Left ventricle myocardium superior (tissue), 1 donor: ENCODE measurements around the gene IL1R2. TPM values are rescaled to one million over a fixed set of nuclear protein-coding genes. Genes with fewer than 3 reads are reported as not detected.

Experiments
- ATAC-seq: fragments of 200-7000 bp; cut with Tn5 transposase; one replicate; pipeline ENCODE4 v1.9.1; 2020; ENCODE audit warnings: mild to moderate bottlenecking, moderate library complexity
- DNase-seq: peaks from one replicate; pipeline ENCODE4 v3.0.0-alpha.2; 2020
- intact Hi-C: fragments of 100-400 bp; cut with micrococcal nuclease; formaldehyde crosslinking; loops from one replicate; pipeline ENCODE4 v1.11.0; 2022
- long read RNA-seq: library from polyadenylated mRNA; unstranded; transcript quantifications from one replicate; pipeline ENCODE4 v2.0.0, GENCODE V29; 2021
- total RNA-seq: library from RNA; stranded (reverse); fragmentation: NEBNext Ultra II Directional; extraction: Animal tissue kit (Norgen Biotek cat#: 25700); gene quantifications from one replicate; pipeline ENCODE4 v1.2.1, GENCODE V29; 2021
- donor health status: DM: no; HTN: yes; CAD: no; lungs with severe emphysema.

IL1R2 gene
- total RNA-seq, result 1.4 TPM
- long read RNA-seq, partial matches to known transcripts, result 1 of 1 reads
- long read RNA-seq, other reads (novel, unspliced or antisense), result 0 of 1 reads

- ATAC-seq (peak; percentile 63), DNase-seq (peak; percentile 48)
- intact Hi-C loops, result no loop called here
These were observed at the start of gene IL1R2 for GRCh38 chr2:101991721-101992145. IL1R2 (plus strand) TSS chr2:101991960; CDS start chr2:102008576, 16,616 bp downstream.

- intact Hi-C loops, result no loop called here
- no peak for DNase-seq
- ATAC-seq, result no peak
These were observed 48.9 kb upstream of the IL1R2 start for GRCh38 chr2:101942851-101943250.

GRCh38 chr2:101946372-101947039, 45.3 kb upstream of the IL1R2 start:
- ATAC-seq (no peak), DNase-seq (no peak)
- intact Hi-C loops, result no loop called here

- ATAC-seq, result no peak
- intact Hi-C loops, result no loop called here
These were observed 44.4 kb upstream of the IL1R2 start for GRCh38 chr2:101947374-101947773.

GRCh38 chr2:101948625-101949155, 43.1 kb upstream of the IL1R2 start:
- intact Hi-C loops, result no loop called here
- ATAC-seq (no peak), DNase-seq (no peak)

More at GRCh38 chr2:101947374-101947773, 44.4 kb upstream of the IL1R2 start:
- no peak for DNase-seq

DNA sequence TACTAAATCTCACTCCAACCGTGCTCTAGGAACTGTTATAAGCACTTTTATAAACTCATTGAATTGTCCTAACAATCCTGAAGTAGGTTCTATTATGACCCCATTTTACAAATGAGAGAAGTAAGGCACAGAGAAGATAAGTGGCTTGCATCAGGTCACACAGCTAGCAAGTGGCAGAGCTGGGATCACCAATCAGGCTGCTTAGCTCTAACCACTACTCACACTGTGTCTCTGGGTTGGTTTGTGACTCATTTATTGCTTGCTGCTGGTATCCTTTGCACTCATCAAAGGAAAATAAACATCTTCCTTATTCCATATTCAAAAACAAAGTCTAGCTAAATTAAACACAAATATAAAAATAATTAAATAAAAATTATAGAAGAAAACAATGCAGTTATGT, 42.5 kb upstream of the IL1R2 start:
- intact Hi-C loops, result no loop called here
- ATAC-seq (no peak), DNase-seq (no peak)

DNA sequence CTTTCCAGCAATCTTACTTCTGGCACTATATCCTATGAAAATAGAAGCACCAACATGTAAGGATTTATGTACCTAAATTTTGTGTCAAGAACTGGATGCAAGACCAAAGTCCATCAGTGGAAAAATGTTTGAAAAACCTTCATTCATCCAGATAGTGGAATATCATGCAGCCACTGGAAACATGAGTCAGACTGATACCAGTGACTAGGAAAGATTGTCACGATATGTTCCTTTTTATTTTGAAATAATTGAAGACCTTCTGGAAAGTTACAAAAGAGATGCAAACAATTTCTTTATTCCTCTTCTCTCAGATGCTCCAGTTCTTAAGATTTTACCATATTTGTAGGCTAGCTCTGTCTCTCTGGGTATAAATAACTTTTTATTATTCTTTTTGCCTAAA, 40.5 kb upstream of the IL1R2 start:
- DNase-seq (no peak), ATAC-seq (no peak)
- intact Hi-C loops, result no loop called here

DNA sequence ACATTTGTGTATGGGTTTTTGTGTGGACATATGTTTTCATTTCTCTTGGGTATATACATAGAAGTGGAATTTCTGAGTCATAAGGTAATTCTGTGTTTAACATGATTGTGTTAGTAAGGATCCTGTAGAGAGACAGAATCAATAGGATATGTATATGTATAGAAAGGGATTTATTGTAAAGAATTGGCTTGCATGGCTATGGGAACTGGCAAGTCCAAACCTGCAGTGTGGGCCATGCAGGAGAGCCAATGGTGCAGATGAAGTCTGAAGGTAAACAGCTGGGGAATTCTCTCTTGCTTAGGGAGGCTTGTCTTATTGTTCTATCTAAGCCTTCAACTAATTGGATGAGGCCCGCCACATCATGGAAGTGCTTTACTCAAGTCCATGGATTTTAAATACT, 39.2 kb upstream of the IL1R2 start:
- DNase-seq, result no peak
- ATAC-seq, result no peak
- intact Hi-C loops, result no loop called here

DNA sequence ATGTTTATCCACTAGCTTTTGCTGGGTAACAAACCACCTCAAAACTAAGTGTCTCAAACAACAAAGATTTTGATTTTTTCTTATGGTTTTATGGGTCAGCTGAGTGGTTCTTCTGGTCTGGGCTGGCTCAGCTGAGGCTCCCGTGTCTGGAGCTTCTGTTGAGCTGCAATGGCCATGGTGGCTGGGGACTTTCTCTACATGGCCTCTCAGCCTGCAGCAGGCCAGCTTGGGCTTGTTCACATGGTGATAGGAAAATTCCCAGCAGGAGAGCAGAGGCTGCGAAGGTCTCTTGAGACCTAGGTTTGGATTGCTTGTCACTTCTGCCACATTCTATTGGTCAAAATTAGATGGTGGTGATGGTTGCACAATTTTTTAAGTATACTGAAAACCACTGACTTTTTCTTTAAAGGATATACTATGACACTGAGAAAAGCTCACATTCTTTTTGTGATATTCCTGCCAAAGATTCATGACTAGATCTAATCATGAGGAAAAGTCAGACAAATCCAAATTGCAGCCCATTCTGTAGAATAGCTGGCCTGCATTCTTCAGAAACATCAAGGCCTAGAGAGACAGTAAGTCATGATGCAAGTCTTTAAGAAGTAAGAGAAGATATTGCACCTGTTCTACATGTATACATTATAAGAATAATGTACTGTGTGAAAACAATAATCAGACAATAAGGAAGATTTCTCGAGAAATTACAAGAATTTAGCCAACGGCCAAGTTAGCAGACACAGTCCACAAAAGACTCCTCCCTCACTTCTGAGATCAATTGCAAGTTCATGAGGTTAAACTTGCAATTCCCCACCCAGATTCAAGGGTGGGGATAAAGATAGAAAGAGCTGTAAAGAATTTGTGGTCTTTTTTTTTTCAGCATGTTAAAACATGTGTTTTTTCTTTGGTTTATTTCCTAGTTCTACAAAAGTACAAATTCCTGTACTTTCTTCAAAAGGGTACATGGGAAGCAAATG, 35.0 kb upstream of the IL1R2 start:
- intact Hi-C loops, result no loop called here
- no peak for DNase-seq
- no peak for ATAC-seq

DNA sequence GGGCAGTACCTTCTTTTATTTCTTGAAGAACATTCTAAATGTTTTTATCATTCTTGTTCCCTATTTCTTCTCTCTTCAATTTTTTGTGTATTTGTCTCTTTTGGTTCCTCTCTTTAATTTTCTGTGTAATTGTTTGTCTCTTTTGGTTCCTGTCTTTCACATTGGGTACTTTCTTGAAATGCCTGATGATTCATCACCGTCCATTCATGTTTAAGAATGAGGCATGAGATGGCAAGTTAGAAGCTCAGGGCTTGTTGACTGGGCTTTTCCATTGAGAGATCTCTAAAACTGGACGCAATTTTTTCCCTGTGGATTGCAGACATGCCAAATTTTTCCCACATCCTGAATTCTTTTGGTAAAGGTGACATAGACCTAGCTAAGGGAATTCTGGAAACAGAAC, 33.7 kb upstream of the IL1R2 start:
- no peak for ATAC-seq
- intact Hi-C loops, result no loop called here
- no peak for DNase-seq

DNA sequence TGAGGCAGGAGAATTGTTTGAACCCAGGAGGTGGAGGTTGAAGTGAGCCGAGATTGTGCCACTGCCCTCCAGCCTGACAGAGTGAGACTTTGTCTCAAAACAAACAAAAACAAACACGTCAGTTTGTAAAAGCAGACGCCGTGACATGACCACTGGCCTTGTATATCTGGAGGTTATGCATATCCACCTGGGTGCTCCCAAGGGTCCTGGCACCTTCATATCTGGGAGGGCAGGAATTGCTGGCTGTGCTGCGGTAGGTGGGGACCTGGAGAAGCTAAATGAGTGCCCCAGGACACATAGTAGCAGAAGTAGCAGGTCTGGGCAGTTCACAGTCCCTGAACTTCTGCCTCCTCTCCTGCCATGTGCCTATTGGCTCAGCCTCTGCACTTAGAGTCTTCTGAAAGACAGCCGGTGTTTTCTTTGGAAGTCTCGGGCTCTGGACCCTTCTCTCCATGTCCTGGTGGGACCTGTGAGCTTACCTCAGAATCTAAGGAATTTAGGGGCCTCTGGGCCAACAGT, 30.9 kb upstream of the IL1R2 start:
- DNase-seq (no peak), ATAC-seq (no peak)
- intact Hi-C loops, result no loop called here

DNA sequence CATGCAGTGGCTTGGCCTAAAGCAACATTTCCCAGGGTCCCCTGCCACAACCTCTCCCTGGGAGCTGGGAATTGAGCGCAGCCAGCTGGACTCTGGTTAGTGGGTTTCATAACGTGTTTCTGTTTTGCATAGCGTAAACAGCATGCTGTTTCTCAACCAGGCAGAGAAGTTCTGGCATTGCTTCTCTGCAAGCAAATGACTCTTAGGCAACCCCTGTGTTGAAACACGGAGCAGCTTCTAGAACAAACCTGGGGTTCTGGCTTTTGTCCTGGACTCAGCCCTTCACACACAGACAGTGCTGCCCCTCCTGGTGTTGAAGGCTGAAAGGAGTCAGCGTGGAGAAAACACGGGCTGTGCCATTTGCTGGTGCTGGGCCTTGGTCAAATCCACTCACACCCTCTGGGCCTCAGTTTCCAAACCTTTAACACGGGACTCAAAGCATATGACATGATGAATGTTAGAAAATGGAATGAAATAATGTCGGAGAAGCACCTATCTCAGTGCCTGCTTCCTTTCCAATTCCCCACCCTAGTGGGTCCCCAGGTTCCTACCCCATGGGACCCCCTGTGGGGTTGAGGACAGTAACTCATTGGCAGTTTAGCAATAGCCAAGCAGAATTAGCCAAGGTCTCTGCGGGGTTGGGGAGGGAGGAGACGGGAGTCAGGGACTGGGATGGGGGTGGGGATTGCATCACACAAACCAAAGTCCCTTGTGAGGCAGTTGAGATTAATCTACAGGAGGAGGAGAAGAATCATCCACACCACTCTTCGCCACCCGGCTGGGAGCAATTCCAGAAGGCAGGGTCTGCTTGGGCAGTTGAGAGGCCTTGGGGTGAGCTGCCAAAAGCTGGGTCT, 30.2 kb upstream of the IL1R2 start:
- ATAC-seq, result peak; percentile 89
- peak; percentile 83 for DNase-seq
- intact Hi-C loops, result no loop called here

DNA sequence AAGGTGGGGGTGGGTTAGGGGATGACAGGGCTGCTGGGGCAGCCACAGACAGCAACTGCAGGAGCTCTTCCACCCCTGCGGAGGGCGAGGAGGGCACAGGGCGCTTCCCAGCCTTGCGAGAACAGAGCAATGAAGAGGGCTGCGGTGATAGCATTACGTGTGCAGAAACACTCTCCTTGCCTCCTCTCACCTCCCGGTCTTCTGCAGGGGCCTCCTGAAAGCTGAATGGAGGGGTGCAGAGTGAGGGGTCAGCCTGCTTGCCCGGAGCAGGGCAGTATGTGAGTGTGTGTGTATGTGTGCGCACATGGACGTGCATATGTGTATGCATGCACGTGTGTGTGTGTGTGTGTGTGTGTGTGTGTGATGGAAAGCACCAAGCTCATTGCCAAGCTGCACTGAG, 29.5 kb upstream of the IL1R2 start:
- intact Hi-C loops, result no loop called here
- ATAC-seq, result no peak
- DNase-seq, result no peak

- ATAC-seq, result no peak
- DNase-seq, result no peak
- intact Hi-C loops, result no loop called here
These were observed 28.6 kb upstream of the IL1R2 start for GRCh38 chr2:101963198-101963597.

DNA sequence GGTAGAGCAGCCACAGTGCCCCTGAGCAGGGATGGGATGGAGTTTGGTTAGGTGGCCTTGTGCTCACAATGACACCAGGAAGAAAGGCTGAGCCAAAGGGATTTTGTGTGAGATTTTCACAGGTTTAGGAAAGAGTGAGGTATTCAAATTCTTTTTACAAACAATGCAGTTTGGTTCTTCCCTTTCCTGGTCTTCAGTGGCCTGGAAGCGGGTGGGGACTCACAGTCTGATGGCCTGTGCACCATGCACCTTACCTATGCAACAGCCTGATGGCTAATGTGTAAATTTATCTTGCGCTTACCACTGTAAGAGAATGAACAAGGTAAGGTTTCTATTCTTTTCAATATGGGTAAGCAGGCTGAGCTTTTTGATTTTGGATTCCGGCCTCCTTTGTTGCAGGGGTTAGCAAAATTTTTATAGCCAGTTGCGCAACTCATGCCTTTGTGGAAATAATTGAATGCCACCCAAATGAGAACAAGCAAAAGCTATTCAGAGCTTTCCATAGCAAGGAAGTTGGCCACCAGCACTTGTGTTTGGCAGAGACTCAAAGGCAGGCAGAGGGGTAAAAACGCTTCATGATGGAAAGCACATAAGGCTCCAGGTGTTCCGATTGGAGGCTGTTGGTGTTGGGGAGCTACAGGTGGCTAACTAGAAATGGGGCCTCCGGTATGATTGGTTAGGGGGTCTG, 23.8 kb upstream of the IL1R2 start:
- ATAC-seq, result peak; percentile 23
- intact Hi-C loops, result no loop called here
- DNase-seq, result no peak

- intact Hi-C loops, result no loop called here
- ATAC-seq (no peak), DNase-seq (no peak)
These were observed 22.0 kb upstream of the IL1R2 start for GRCh38 chr2:101969723-101970122.

DNA sequence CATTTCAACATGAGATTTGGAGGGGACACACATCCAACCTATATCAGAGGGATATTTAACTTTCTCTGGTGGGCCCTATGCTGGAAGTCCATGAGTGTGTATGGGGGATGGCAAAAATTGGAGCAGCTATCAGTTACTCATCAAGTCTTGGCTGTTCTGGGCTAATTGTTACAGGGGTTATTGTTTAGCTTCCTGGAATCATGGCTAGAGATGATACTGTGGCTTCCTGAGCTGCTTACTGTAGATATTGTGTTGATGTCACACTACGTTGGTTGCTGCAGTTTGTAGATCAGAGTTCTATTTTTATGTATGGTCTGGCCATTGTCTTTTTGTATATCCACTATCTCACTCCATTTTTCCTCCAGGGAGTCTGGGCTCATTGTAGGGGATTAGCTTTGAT, 20.9 kb upstream of the IL1R2 start:
- no peak for DNase-seq
- intact Hi-C loops, result no loop called here
- ATAC-seq, result no peak

DNA sequence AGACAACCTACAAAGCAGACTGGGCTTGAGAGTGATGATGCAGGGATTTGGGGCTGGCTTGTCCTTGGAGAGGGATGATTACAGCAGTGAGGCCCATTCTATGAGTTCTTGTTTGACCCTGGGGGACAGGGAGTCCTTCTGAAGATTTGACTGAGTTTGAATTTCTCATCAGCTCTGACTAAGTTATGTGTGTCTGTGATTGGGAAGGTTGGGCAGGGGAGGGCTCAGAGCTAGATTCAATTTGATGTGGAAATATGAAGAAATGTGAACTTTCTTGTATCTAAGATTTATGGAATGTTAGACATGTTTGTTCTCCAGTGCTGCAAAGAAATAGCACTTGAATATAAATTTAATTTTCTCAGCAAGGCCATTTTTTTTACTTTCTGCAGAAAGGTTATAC, 19.9 kb upstream of the IL1R2 start:
- intact Hi-C loops, result no loop called here
- DNase-seq, result no peak

More for the DNA sequence above, 19.9 kb upstream of the IL1R2 start:
- no peak for ATAC-seq
